ENCODE data around the gene EFEMP1.

The EFEMP1 gene

GRCh38 chr2:55875434-55876135 is 48.0 kb downstream of the EFEMP1 start:
- Histone ChIP-seq H3K4me3 (ENCODE audit: low read depth, low read length) (no peak overlapping the region), H3K4me1 (no peaks in the 10 kb centered on the region), H3K9ac (no peak overlapping the region), H3K9me3 (ENCODE audit: control insufficient read depth, low read length) (no peaks in the 10 kb centered on the region), H3K27me3 (ENCODE audit: control insufficient read depth, insufficient read depth, low read length) (no peaks in the 10 kb centered on the region), H3K79me2 (no peaks in the 10 kb centered on the region), H3K36me3 (ENCODE audit: control insufficient read depth, insufficient read depth, low read length) (no peaks in the 10 kb centered on the region), H3K27ac (no peak overlapping the region), H3K4me2 (ENCODE audit: low read length) (no peak overlapping the region), H2AFZ (no peak overlapping the region)
- TF ChIP-seq CTCF (IDR thresholded peaks at IDR 0.05) = no peak

GRCh38 chr2:55874338-55874737 is 49.2 kb downstream of the EFEMP1 start:
- no peaks in the 10 kb centered on the region for H3K27me3 ChIP-seq (ENCODE audit: control insufficient read depth, insufficient read depth, low read length)
- H3K9me3 ChIP-seq (ENCODE audit: control insufficient read depth, low read length) = no peaks in the 10 kb centered on the region
- H3K9ac ChIP-seq = no peak overlapping the region

GRCh38 chr2:55871637-55872036 is 51.9 kb downstream of the EFEMP1 start:
- Histone ChIP-seq H3K4me1 (no peaks in the 10 kb centered on the region), H3K9me3 (ENCODE audit: control insufficient read depth, low read length) (no peaks in the 10 kb centered on the region), H3K4me2 (ENCODE audit: low read length) (no peak overlapping the region), H3K27me3 (ENCODE audit: control insufficient read depth, insufficient read depth, low read length) (no peaks in the 10 kb centered on the region), H3K4me3 (ENCODE audit: low read depth, low read length) (no peak overlapping the region), H2AFZ (no peak overlapping the region), H3K27ac (no peak overlapping the region), H3K79me2 (no peaks in the 10 kb centered on the region), H3K9ac (no peak overlapping the region), H3K36me3 (ENCODE audit: control insufficient read depth, insufficient read depth, low read length) (no peaks in the 10 kb centered on the region)
- TF ChIP-seq CTCF (IDR thresholded peaks at IDR 0.05) = no peak

More at GRCh38 chr2:55874338-55874737, 49.2 kb downstream of the EFEMP1 start:
- Histone ChIP-seq H3K36me3 (ENCODE audit: control insufficient read depth, insufficient read depth, low read length) (no peaks in the 10 kb centered on the region), H3K4me1 (no peaks in the 10 kb centered on the region), H3K4me3 (ENCODE audit: low read depth, low read length) (no peak overlapping the region), H3K4me2 (ENCODE audit: low read length) (no peak overlapping the region), H2AFZ (no peak overlapping the region), H3K27ac (no peak overlapping the region), H3K79me2 (no peaks in the 10 kb centered on the region)
- TF ChIP-seq CTCF (IDR thresholded peaks at IDR 0.05) = no peak

- TF ChIP-seq CTCF (IDR thresholded peaks at IDR 0.05) = no peak
- no peak overlapping the region for H3K9ac ChIP-seq
- no peaks in the 10 kb centered on the region for H3K27me3 ChIP-seq (ENCODE audit: control insufficient read depth, insufficient read depth, low read length)
- H3K4me1 ChIP-seq = no peaks in the 10 kb centered on the region
- H2AFZ ChIP-seq = no peak overlapping the region
- no peaks in the 10 kb centered on the region for H3K36me3 ChIP-seq (ENCODE audit: control insufficient read depth, insufficient read depth, low read length)
- no peak overlapping the region for H3K4me2 ChIP-seq (ENCODE audit: low read length)
- no peaks in the 10 kb centered on the region for H3K79me2 ChIP-seq
- H3K4me3 ChIP-seq (ENCODE audit: low read depth, low read length) = no peak overlapping the region
- no peaks in the 10 kb centered on the region for H3K9me3 ChIP-seq (ENCODE audit: control insufficient read depth, low read length)
- no peak overlapping the region for H3K27ac ChIP-seq
These were observed 53.8 kb downstream of the EFEMP1 start for GRCh38 chr2:55869637-55870325.

Data from parathyroid adenoma (tissue), 2 donors.